GM20431 (cell line): ENCODE data around the gene TNNI3K.
"Not testable (repeated sequence)": the region's sequence is repeated elsewhere in the genome, so short reads cannot be mapped to it uniquely, and the experiment has no call there.

Experiments used
- in situ Hi-C: fragments of 300-500 bp; cut with MseI, MboI; formaldehyde crosslinking; loops from one replicate; pipeline ENCODE4 v1.15.0; 2020; ENCODE audit warnings: low sequenced_read_pairs; ENCODE audit not compliant: unreplicated experiment

Gene TNNI3K

GRCh38 chr1:74235153-74235552, at the start of gene TNNI3K:
Gene TNNI3K (plus strand): TSS chr1:74235387. CDS start chr1:74235452, 65 bp downstream.
- in situ Hi-C loops, result no loop called here

GRCh38 chr1:74193908-74194307, 41.3 kb upstream of the TNNI3K start:
- in situ Hi-C loops, result no loop called here

- in situ Hi-C loops, result no loop called here
These were observed 39.8 kb upstream of the TNNI3K start for GRCh38 chr1:74195339-74195738.

GRCh38 chr1:74197255-74197654, 37.9 kb upstream of the TNNI3K start:
- in situ Hi-C loops, result no loop called here

- in situ Hi-C loops, result no loop called here
These were observed 37.3 kb upstream of the TNNI3K start, which contains the start of the genes FPGT and LRRIQ3 for GRCh38 chr1:74197657-74198552. Gene FPGT (plus strand): TSS chr1:74198242. CDS start chr1:74198279, 37 bp downstream. Gene LRRIQ3 (minus strand): TSS chr1:74198176. CDS start chr1:74183684, 14,492 bp downstream.

- in situ Hi-C loops, result no loop called here
These were observed 35.7 kb upstream of the TNNI3K start for GRCh38 chr1:74199504-74199903.

- in situ Hi-C loops, result no loop called here
These were observed 29.9 kb upstream of the TNNI3K start for GRCh38 chr1:74205266-74205665.

GRCh38 chr1:74215229-74215628, 20.0 kb upstream of the TNNI3K start:
- in situ Hi-C loops, result no loop called here

GRCh38 chr1:74222701-74223100, 12.5 kb upstream of the TNNI3K start:
- in situ Hi-C loops, result no loop called here

GRCh38 chr1:74223453-74223852, 11.7 kb upstream of the TNNI3K start:
- in situ Hi-C loops, result no loop called here

GRCh38 chr1:74236440-74236839, 1.3 kb downstream of the TNNI3K start:
- in situ Hi-C loops, result no loop called here

- in situ Hi-C loops, result no loop called here
These were observed 1.8 kb downstream of the TNNI3K start for GRCh38 chr1:74237035-74237434.

GRCh38 chr1:74237787-74238186, 2.6 kb downstream of the TNNI3K start:
- in situ Hi-C loops, result no loop called here

GRCh38 chr1:74245168-74245772, 10.1 kb downstream of the TNNI3K start:
- in situ Hi-C loops, result no loop called here

GRCh38 chr1:74246315-74246714, 11.1 kb downstream of the TNNI3K start:
- in situ Hi-C loops, result no loop called here

- in situ Hi-C loops, result no loop called here
These were observed 12.8 kb downstream of the TNNI3K start for GRCh38 chr1:74247881-74248528.

- in situ Hi-C loops, result not testable (repeated sequence)
These were observed 18.1 kb downstream of the TNNI3K start for GRCh38 chr1:74253243-74253824.

GRCh38 chr1:74266001-74266400, 30.8 kb downstream of the TNNI3K start:
- in situ Hi-C loops, result no loop called here

- in situ Hi-C loops, result no loop called here
These were observed 36.3 kb downstream of the TNNI3K start for GRCh38 chr1:74271503-74271902.

- in situ Hi-C loops, result no loop called here
These were observed 45.6 kb downstream of the TNNI3K start for GRCh38 chr1:74280642-74281396.
